ENCODE data around the gene PPME1.

DNA sequence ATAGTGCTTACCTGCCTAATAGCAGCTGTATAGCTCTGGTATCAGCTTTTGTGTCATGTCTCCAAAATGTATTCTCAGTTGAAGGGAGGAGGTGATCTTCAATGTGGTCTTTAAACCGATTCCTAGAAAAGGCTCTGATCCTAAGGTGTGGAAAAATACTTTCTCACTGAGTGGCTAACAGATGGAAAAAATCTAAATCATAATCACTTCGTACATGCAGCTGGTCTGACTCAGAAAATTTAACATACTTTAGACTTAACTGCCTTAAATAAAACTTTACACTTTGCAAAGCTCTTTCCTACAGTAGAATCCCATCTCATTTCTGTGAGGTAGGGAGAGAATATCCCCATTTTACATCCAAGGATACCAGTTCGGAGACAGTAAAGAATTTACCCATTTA is 38.3 kb upstream of the PPME1 start:
- no peak for TF ChIP-seq ZNF121 (tag by site-specific recombination; IDR thresholded peaks at IDR 0.05)
- no peak for TF ChIP-seq ZNF791 (tag by site-specific recombination; IDR thresholded peaks at IDR 0.05)
- TF ChIP-seq CTCF (tag by site-specific recombination; IDR thresholded peaks at IDR 0.05), result no peak
- no peak for TF ChIP-seq PRDM2 (tag by site-specific recombination; IDR thresholded peaks at IDR 0.05; ENCODE audit: borderline replicate concordance)
- TF ChIP-seq ZNF174 (tag by site-specific recombination; IDR thresholded peaks at IDR 0.05), result no peak
- no peak for TF ChIP-seq KLF7 (tag by site-specific recombination; IDR thresholded peaks at IDR 0.05; ENCODE audit: borderline replicate concordance)
- no peak for TF ChIP-seq ZNF274 (IDR thresholded peaks at IDR 0.05; ENCODE audit: low read length)
- TF ChIP-seq ZNF274 (tag by site-specific recombination; IDR thresholded peaks at IDR 0.05; ENCODE audit: borderline replicate concordance), result no peak
- no peak for TF ChIP-seq ZNF776 (tag by site-specific recombination; IDR thresholded peaks at IDR 0.05; ENCODE audit: borderline replicate concordance)
- TF ChIP-seq ZNF529 (tag by site-specific recombination; IDR thresholded peaks at IDR 0.05; ENCODE audit: insufficient replicate concordance), result no peak
- TF ChIP-seq ZFHX2 (tag by site-specific recombination; conservative IDR thresholded peaks at IDR 0.05), result no peak
- TF ChIP-seq ZNF610 (tag by site-specific recombination; IDR thresholded peaks at IDR 0.05; ENCODE audit: borderline replicate concordance), result no peak
- TF ChIP-seq YY2 (tag by site-specific recombination; IDR thresholded peaks at IDR 0.05), result no peak
- no peak for TF ChIP-seq ZNF140 (tag by site-specific recombination; IDR thresholded peaks at IDR 0.05)
- TF ChIP-seq ZNF677 (tag by site-specific recombination; IDR thresholded peaks at IDR 0.05), result no peak
